OCI-LY1 (cell line): ENCODE measurements around the gene ATP5F1D.
A peak's percentile ranks its signal among the peaks of the same experiment; 100 is the strongest.

Source experiments
- H2AFZ ChIP-seq: fragments of 200-600 bp; sonication (generic), shearing (Covaris generic); 2 replicates; pipeline ENCODE4 v1.6.0; 2014; ENCODE audit warnings: antibody characterized with exemption, mild to moderate bottlenecking, low read length
- H3F3A ChIP-seq: fragments of 200-600 bp; sonication (generic), shearing (Covaris generic); 2 replicates; pipeline ENCODE4 v1.6.0; 2014; ENCODE audit warnings: mild to moderate bottlenecking, antibody characterized with exemption, low read length, moderate library complexity; ENCODE audit not compliant: insufficient read depth
- H3K27ac ChIP-seq: fragments of 200-600 bp; sonication (generic); 2 replicates; pipeline ENCODE4 v1.5.1; 2014; ENCODE audit warnings: low read length, mixed run types, mild to moderate bottlenecking, low read depth; ENCODE audit not compliant: poor library complexity, severe bottlenecking
- H3K27me3 ChIP-seq: fragments of 200-600 bp; sonication (generic); 2 replicates; pipeline ENCODE4 v1.6.0; 2014; ENCODE audit warnings: antibody characterized with exemption, mild to moderate bottlenecking, low read length, moderate library complexity; ENCODE audit not compliant: insufficient read depth
- H3K36me3 ChIP-seq: fragments of 200-600 bp; sonication (generic); 2 replicates; pipeline ENCODE4 v1.6.1; 2014; ENCODE audit warnings: mild to moderate bottlenecking, antibody characterized with exemption, low read length, moderate library complexity, mixed read lengths; ENCODE audit not compliant: insufficient read depth
- H3K4me1 ChIP-seq: fragments of 200-600 bp; sonication (generic); 2 replicates; pipeline ENCODE4 v1.5.1; 2014; ENCODE audit warnings: mild to moderate bottlenecking, low read length, moderate library complexity; ENCODE audit not compliant: insufficient read depth, severe bottlenecking
- H3K4me2 ChIP-seq: fragments of 200-600 bp; sonication (generic), shearing (Covaris generic); 2 replicates; pipeline ENCODE4 v1.6.1; 2014; ENCODE audit warnings: low read length
- H3K4me3 ChIP-seq: fragments of 200-600 bp; sonication (generic); 2 replicates; pipeline ENCODE4 v1.5.1; 2014; ENCODE audit warnings: low read length, low read depth, mild to moderate bottlenecking, mixed read lengths; ENCODE audit not compliant: poor library complexity, severe bottlenecking
- H3K79me2 ChIP-seq: fragments of 200-600 bp; shearing (Covaris generic); 2 replicates; pipeline ENCODE4 v1.6.1; 2016; ENCODE audit warnings: mixed run types, low read length, mixed read lengths; ENCODE audit not compliant: insufficient read depth
- H3K9ac ChIP-seq: fragments of 200-600 bp; sonication (generic), shearing (Covaris generic); 2 replicates; pipeline ENCODE4 v1.6.1; 2014; ENCODE audit warnings: mild to moderate bottlenecking, low read length, mixed read lengths
- H3K9me2 ChIP-seq: fragments of 200-600 bp; sonication (generic), shearing (Covaris generic); 2 replicates; pipeline ENCODE4 v1.6.1; 2014; ENCODE audit warnings: low read depth, mild to moderate bottlenecking, low read length, mixed read lengths
- H3K9me3 ChIP-seq: fragments of 200-600 bp; shearing (Covaris generic); 2 replicates; pipeline ENCODE4 v1.6.1; 2014; ENCODE audit warnings: low read length, mixed read lengths
- H4K20me1 ChIP-seq: fragments of 200-600 bp; sonication (generic), shearing (Covaris generic); 2 replicates; pipeline ENCODE4 v1.6.0; 2016; ENCODE audit warnings: mild to moderate bottlenecking, low read length; ENCODE audit not compliant: insufficient read depth
- EZH2 ChIP-seq: fragments of 200-600 bp; sonication (generic), shearing (Covaris generic); IDR thresholded peaks from 2 replicates; pipeline ENCODE4 v1.8.0; 2017; ENCODE audit warnings: borderline replicate concordance, mixed run types, mild to moderate bottlenecking, antibody characterized with exemption, low read length, moderate library complexity, mixed read lengths
- TF ChIP-seq, protein P1 (sequence below): fragments of 200-600 bp; sonication (generic), shearing (Covaris generic); IDR thresholded peaks from 2 replicates; pipeline ENCODE4 v1.5.1; 2017; ENCODE audit warnings: mild to moderate bottlenecking, antibody characterized with exemption, low read length, moderate library complexity, mixed read lengths

Gene ATP5F1D

DNA sequence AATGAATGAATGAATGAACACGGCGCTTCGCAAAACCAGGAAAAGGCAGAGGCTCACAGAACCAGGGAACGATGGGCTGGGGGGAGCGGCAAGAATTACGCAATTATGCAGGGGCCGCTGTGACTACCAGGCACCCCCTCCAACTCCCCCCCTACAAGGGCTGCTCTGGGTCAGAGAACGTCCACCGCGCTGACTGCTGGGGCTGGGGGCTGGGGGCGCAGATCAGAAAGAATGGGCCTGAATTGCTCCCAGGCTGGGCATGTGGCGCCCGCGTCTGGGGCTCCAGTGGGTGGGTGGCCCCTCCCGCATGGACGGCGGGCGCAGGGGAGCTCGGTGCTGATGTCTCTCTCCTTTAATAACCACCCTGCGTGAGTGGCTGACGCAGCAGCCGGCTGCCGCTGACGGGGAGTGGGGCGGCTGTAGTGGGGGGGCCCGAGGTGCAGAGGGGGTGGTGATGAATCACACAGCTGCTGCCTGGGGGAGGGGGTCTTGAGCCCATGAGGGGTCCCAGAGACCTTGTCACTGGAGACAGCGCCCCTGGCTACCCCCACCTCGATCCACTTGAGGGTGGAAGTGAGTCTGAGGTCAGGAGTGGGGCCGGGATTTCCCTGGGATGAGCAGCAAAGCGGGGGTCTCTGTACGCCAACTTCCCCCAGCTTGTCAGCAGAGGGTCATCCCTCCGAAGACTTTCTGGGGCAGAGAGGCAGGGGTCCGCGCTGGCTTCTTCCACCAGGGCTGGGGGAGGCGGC is 26.1 kb downstream of the ATP5F1D start:
- peaks cover 80% of the 10 kb centered on the region for H3K4me1 ChIP-seq

GRCh38 chr19:1268226-1269064 is 26.9 kb downstream of the ATP5F1D start:
- Histone ChIP-seq H3K9ac (peak overlapping the region; percentile 14; the same call in 1 of the 2 replicates), H2AFZ (no peak overlapping the region), H3K27me3 (no peaks in the 10 kb centered on the region), H3K36me3 (peaks cover 39% of the 10 kb centered on the region), H3K9me3 (no peaks in the 10 kb centered on the region), H3K4me3 (peak overlapping the region; percentile 93), H3K4me2 (peak overlapping the region; percentile 64), H3K9me2 (no peaks in the 10 kb centered on the region), H4K20me1 (no peaks in the 10 kb centered on the region), H3K27ac (peak overlapping the region; percentile 18), H3K79me2 (peaks cover 16% of the 10 kb centered on the region), H3K4me1 (peaks cover 78% of the 10 kb centered on the region), H3F3A (peaks cover 16% of the 10 kb centered on the region)
- TF ChIP-seq EZH2, result no peak
- TF ChIP-seq, protein P1, sequence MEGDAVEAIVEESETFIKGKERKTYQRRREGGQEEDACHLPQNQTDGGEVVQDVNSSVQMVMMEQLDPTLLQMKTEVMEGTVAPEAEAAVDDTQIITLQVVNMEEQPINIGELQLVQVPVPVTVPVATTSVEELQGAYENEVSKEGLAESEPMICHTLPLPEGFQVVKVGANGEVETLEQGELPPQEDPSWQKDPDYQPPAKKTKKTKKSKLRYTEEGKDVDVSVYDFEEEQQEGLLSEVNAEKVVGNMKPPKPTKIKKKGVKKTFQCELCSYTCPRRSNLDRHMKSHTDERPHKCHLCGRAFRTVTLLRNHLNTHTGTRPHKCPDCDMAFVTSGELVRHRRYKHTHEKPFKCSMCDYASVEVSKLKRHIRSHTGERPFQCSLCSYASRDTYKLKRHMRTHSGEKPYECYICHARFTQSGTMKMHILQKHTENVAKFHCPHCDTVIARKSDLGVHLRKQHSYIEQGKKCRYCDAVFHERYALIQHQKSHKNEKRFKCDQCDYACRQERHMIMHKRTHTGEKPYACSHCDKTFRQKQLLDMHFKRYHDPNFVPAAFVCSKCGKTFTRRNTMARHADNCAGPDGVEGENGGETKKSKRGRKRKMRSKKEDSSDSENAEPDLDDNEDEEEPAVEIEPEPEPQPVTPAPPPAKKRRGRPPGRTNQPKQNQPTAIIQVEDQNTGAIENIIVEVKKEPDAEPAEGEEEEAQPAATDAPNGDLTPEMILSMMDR, result no peak; the same call in 1 of the 2 replicates

More for the DNA sequence above, 26.1 kb downstream of the ATP5F1D start:
- Histone ChIP-seq H3F3A (peaks cover 11% of the 10 kb centered on the region; the same call in 1 of the 2 replicates), H3K27ac (peak overlapping the region; percentile 18), H3K27me3 (no peaks in the 10 kb centered on the region), H3K4me2 (peak overlapping the region; percentile 64), H3K9me3 (no peaks in the 10 kb centered on the region), H3K79me2 (peaks cover 16% of the 10 kb centered on the region), H2AFZ (no peak overlapping the region), H3K9ac (peak overlapping the region; percentile 7; the same call in 1 of the 2 replicates), H3K36me3 (peaks cover 31% of the 10 kb centered on the region), H4K20me1 (no peaks in the 10 kb centered on the region), H3K9me2 (no peaks in the 10 kb centered on the region), H3K4me3 (peak overlapping the region; percentile 93)
- TF ChIP-seq, protein P1, result no peak
- TF ChIP-seq EZH2, result no peak

GRCh38 chr19:1269065-1269477 is 27.5 kb downstream of the ATP5F1D start, which contains the start of gene CIRBP:
CIRBP (plus strand) TSS chr19:1269332; CDS start chr19:1270934, 1,602 bp downstream.
- peaks cover 16% of the 10 kb centered on the region for H3K79me2 ChIP-seq
- H3K27ac ChIP-seq, result peak within 1 kb of the TSS; percentile 76
- H3K9me3 ChIP-seq, result no peaks in the 10 kb centered on the region
- H3K36me3 ChIP-seq, result peaks cover 45% of the 10 kb centered on the region
- no peaks in the 10 kb centered on the region for H3K9me2 ChIP-seq
- no peaks in the 10 kb centered on the region for H3K27me3 ChIP-seq
- H3F3A ChIP-seq, result peaks cover 16% of the 10 kb centered on the region
- peak within 1 kb of the TSS; percentile 99 for H3K4me2 ChIP-seq
- peak within 1 kb of the TSS; percentile 93 for H3K4me3 ChIP-seq
- peak within 1 kb of the TSS; percentile 91 for H3K9ac ChIP-seq
- peaks cover 80% of the 10 kb centered on the region for H3K4me1 ChIP-seq
- TF ChIP-seq, protein P1, result no peak
- no peak for TF ChIP-seq EZH2
- no peaks in the 10 kb centered on the region for H4K20me1 ChIP-seq
- no peak within 1 kb of the TSS for H2AFZ ChIP-seq
